SIG-M5 (cell line): ENCODE data around the gene CYP2J2.
"Not testable (repeated sequence)": the region's sequence is repeated elsewhere in the genome, so short reads cannot be mapped to it uniquely, and the experiment has no call there.

Experiments used
- DNase-seq: peaks from one replicate; lab custom pipeline; 2025; lab: John Stamatoyannopoulos, UW

CYP2J2 gene

DNA sequence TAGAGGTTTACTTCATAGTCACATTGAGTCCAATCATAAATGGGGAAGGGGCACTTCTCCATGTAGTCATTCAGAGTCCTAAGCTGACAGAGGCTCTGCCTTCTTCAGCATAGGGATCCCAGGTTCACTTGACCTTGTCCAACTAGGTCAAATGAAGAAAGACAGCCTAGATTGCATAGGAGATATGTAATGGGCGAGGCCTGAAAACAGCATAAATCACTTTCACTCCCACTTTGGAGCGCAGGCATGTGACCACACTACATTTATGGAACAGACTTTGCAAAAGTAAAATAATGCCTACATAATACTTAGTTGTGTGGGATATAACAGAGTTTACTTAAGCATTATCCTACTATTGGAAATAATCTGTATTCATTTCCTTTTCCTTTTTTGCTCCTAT lies 60.1 kb downstream of the CYP2J2 start:
- no peak for DNase-seq

GRCh38 chr1:59857679-59858354 lies 68.8 kb downstream of the CYP2J2 start:
- DNase-seq: no peak

- DNase-seq: no peak
Observed at GRCh38 chr1:59856725-59857338, 69.7 kb downstream of the CYP2J2 start.

- DNase-seq: not testable (repeated sequence)
Observed at GRCh38 chr1:59855297-59855696, 71.3 kb downstream of the CYP2J2 start.

DNA sequence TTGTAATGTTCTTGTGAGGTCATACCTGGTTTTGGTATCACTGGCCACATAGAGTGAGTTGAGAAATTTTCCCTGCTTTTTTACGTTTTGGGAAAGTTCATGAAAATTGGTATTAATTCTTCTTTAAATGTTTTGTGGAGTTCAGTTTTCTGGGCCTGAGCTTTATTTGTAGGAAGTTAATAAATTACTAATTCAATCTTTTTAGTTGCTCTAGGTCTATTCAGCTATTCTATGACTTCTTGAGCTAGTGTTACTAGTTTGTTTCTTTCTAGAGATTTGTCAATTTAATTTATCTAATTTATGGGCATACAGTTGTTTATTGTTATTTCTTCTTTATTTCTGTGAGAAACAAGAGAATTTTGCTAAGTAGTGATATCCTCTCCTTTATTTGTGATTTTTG lies 74.5 kb downstream of the CYP2J2 start:
- no peak for DNase-seq

- DNase-seq: no peak
Observed at GRCh38 chr1:59846895-59847282, 79.7 kb downstream of the CYP2J2 start.

GRCh38 chr1:59846209-59846894 lies 80.2 kb downstream of the CYP2J2 start:
- no peak for DNase-seq

- no peak for DNase-seq
Observed at GRCh38 chr1:59845091-59845490, 81.5 kb downstream of the CYP2J2 start.
